ENCODE data around the gene DPP6.

The DPP6 gene

GRCh38 chr7:154860621-154861375 is 808.6 kb downstream of the DPP6 start:
- DNase-seq (ENCODE audit: low read depth): no peak

- DNase-seq (ENCODE audit: low read depth): no peak
Measured at GRCh38 chr7:154861589-154861988, 809.4 kb downstream of the DPP6 start.

- no peak for DNase-seq (ENCODE audit: low read depth)
Measured at GRCh38 chr7:154862153-154862791, 810.1 kb downstream of the DPP6 start.

- no peak for DNase-seq (ENCODE audit: low read depth)
Measured at GRCh38 chr7:154863766-154864522, 811.7 kb downstream of the DPP6 start.

- DNase-seq (ENCODE audit: low read depth): no peak
Measured at GRCh38 chr7:154864523-154864891, 812.3 kb downstream of the DPP6 start.

- no peak for DNase-seq (ENCODE audit: low read depth)
Measured at GRCh38 chr7:154865984-154866685, 813.9 kb downstream of the DPP6 start.

GRCh38 chr7:154867068-154867467 is 814.9 kb downstream of the DPP6 start:
- no peak for DNase-seq (ENCODE audit: low read depth)

- no peak for DNase-seq (ENCODE audit: low read depth)
Measured at GRCh38 chr7:154868921-154869320, 816.7 kb downstream of the DPP6 start.

GRCh38 chr7:154869436-154869835 is 817.2 kb downstream of the DPP6 start:
- DNase-seq (ENCODE audit: low read depth): no peak

GRCh38 chr7:154871507-154871906 is 819.3 kb downstream of the DPP6 start:
- DNase-seq (ENCODE audit: low read depth): no peak

GRCh38 chr7:154871928-154872750 is 819.9 kb downstream of the DPP6 start:
- DNase-seq (ENCODE audit: low read depth): no peak

GRCh38 chr7:154872811-154873499 is 820.8 kb downstream of the DPP6 start:
- no peak for DNase-seq (ENCODE audit: low read depth)

GRCh38 chr7:154873500-154874121 is 821.4 kb downstream of the DPP6 start:
- DNase-seq (ENCODE audit: low read depth): no peak

GRCh38 chr7:154874409-154875113 is 822.4 kb downstream of the DPP6 start:
- no peak for DNase-seq (ENCODE audit: low read depth)

- DNase-seq (ENCODE audit: low read depth): no peak
Measured at GRCh38 chr7:154875297-154875696, 823.1 kb downstream of the DPP6 start.

GRCh38 chr7:154876516-154876915 is 824.3 kb downstream of the DPP6 start:
- DNase-seq (ENCODE audit: low read depth): no peak

GRCh38 chr7:154877031-154877430 is 824.8 kb downstream of the DPP6 start:
- no peak for DNase-seq (ENCODE audit: low read depth)

- no peak for DNase-seq (ENCODE audit: low read depth)
Measured at GRCh38 chr7:154879629-154880028, 827.4 kb downstream of the DPP6 start.

GRCh38 chr7:154880513-154880912 is 828.3 kb downstream of the DPP6 start:
- DNase-seq (ENCODE audit: low read depth): no peak

- DNase-seq (ENCODE audit: low read depth): no peak
Measured at GRCh38 chr7:154881026-154881425, 828.8 kb downstream of the DPP6 start.
